ENCODE data around the gene CFAP74.

CFAP74 gene

GRCh38 chr1:1898246-1898933, 105.2 kb downstream of the CFAP74 start:
- TF ChIP-seq CTCF (IDR thresholded peaks at IDR 0.05; ENCODE audit: borderline replicate concordance, insufficient read depth, low read depth, low read length), result no peak
- H3K4me3 ChIP-seq (ENCODE audit: low read depth, low read length), result no peak overlapping the region

GRCh38 chr1:1895456-1896336, 107.9 kb downstream of the CFAP74 start:
- H3K4me3 ChIP-seq (ENCODE audit: low read depth, low read length), result no peak overlapping the region
- TF ChIP-seq CTCF (IDR thresholded peaks at IDR 0.05; ENCODE audit: borderline replicate concordance, insufficient read depth, low read depth, low read length), result no peak

- TF ChIP-seq CTCF (IDR thresholded peaks at IDR 0.05; ENCODE audit: borderline replicate concordance, insufficient read depth, low read depth, low read length), result no peak
- H3K4me3 ChIP-seq (ENCODE audit: low read depth, low read length), result no peak overlapping the region
These were observed 108.5 kb downstream of the CFAP74 start for GRCh38 chr1:1895060-1895418.

- H3K4me3 ChIP-seq (ENCODE audit: low read depth, low read length), result no peak overlapping the region
- TF ChIP-seq CTCF (IDR thresholded peaks at IDR 0.05; ENCODE audit: borderline replicate concordance, insufficient read depth, low read depth, low read length), result no peak
These were observed 109.1 kb downstream of the CFAP74 start for GRCh38 chr1:1894354-1895059.

GRCh38 chr1:1893997-1894353, 109.6 kb downstream of the CFAP74 start:
- H3K4me3 ChIP-seq (ENCODE audit: low read depth, low read length), result no peak overlapping the region
- no peak for TF ChIP-seq CTCF (IDR thresholded peaks at IDR 0.05; ENCODE audit: borderline replicate concordance, insufficient read depth, low read depth, low read length)

- H3K4me3 ChIP-seq (ENCODE audit: low read depth, low read length), result no peak overlapping the region
- TF ChIP-seq CTCF (IDR thresholded peaks at IDR 0.05; ENCODE audit: borderline replicate concordance, insufficient read depth, low read depth, low read length), result no peak
These were observed 110.1 kb downstream of the CFAP74 start for GRCh38 chr1:1893291-1893985.
